ENCODE measurements around the gene PRPH2. TPM values are rescaled to one million over a fixed set of nuclear protein-coding genes. Genes with fewer than 3 reads are reported as not detected.

Gene PRPH2
- total RNA-seq, 6 donors from 2014 or later, result 0.59 to 4.2 (median 0.76) TPM; not detected in 1

DNA sequence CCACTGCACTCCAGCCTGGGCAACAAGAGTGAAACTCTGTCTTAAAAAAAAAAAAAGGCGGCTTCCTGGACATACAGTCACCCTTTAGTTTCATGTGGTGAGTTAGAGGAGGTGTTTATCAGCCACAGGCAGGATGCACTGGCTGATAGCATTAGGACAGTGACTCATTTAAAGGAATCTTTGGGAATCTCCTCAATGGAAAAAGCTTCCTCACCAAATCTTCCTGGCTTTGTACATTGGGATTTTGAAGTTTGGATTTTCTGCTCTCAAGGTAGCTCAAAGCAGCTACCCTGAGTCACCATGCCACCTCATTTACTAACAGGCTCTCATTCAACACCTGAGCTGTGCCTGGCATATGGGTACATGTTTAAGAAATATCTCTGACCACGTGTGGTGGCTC is 20.2 kb downstream of the PRPH2 start:
- H3K4me1 ChIP-seq, result no peaks in the 10 kb centered on the region
- no peaks in the 10 kb centered on the region for H3K27me3 ChIP-seq
- no peaks in the 10 kb centered on the region for H3K36me3 ChIP-seq
- 79 to 91% methylated on average over 2 of the region's 2 CpGs for WGBS, 2 donors
- H3K9me3 ChIP-seq, result no peaks in the 10 kb centered on the region
- no peak overlapping the region for H3K27ac ChIP-seq
- no peak for ATAC-seq (ENCODE audit: low FRiP score in 2 of 2)
- H3K4me3 ChIP-seq, result no peak overlapping the region
- DNase-seq, result no peak
- no peak for TF ChIP-seq EP300 (IDR thresholded peaks at IDR 0.05)
- TF ChIP-seq, protein P1, sequence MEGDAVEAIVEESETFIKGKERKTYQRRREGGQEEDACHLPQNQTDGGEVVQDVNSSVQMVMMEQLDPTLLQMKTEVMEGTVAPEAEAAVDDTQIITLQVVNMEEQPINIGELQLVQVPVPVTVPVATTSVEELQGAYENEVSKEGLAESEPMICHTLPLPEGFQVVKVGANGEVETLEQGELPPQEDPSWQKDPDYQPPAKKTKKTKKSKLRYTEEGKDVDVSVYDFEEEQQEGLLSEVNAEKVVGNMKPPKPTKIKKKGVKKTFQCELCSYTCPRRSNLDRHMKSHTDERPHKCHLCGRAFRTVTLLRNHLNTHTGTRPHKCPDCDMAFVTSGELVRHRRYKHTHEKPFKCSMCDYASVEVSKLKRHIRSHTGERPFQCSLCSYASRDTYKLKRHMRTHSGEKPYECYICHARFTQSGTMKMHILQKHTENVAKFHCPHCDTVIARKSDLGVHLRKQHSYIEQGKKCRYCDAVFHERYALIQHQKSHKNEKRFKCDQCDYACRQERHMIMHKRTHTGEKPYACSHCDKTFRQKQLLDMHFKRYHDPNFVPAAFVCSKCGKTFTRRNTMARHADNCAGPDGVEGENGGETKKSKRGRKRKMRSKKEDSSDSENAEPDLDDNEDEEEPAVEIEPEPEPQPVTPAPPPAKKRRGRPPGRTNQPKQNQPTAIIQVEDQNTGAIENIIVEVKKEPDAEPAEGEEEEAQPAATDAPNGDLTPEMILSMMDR (IDR thresholded peaks at IDR 0.05), result no peak
- no peak for TF ChIP-seq POLR2AphosphoS5 (IDR thresholded peaks at IDR 0.05)
- TF ChIP-seq POLR2A (IDR thresholded peaks at IDR 0.05), result no peak

DNA sequence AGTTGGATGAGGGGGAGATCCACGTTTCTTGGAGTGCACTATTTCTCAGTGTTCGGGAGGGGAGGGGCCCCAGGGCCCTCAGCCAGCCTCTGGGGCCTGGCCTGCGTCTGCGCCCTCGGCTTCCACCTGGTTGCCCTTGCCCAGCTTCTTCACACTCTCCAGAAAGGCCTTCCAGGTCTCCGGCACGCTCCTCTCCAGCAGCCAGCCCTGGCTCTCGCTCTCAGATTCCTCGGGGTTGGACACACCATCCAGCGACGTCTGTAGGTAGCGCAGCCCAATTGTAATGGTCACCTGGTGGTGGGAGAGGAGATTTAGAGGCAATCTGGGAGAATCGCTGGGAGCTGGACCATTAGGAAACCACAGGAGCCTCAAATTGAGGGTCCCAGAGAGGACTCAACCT is 24.2 kb downstream of the PRPH2 start:
- TF ChIP-seq, protein P1 (IDR thresholded peaks at IDR 0.05), result no peak
- no peak for TF ChIP-seq EP300 (IDR thresholded peaks at IDR 0.05)
- no peak for TF ChIP-seq POLR2AphosphoS5 (IDR thresholded peaks at IDR 0.05)
- no peak for TF ChIP-seq POLR2A (IDR thresholded peaks at IDR 0.05)
- DNase-seq (no peak), ATAC-seq (ENCODE audit: low FRiP score in 2 of 2) (no peak)
- WGBS, 2 donors, result 81 to 83% methylated on average over 11 to 13 of the region's 13 CpGs
- no peak overlapping the region for H3K4me3 ChIP-seq
- H3K27ac ChIP-seq, result no peak overlapping the region
- H3K4me1 ChIP-seq, result peaks cover 0 to 15% (median 7%) of the 10 kb centered on the region in 4 donors
- H3K36me3 ChIP-seq, result peaks cover 0 to 17% (median 4%) of the 10 kb centered on the region in 4 donors
- no peaks in the 10 kb centered on the region for H3K9me3 ChIP-seq
- H3K27me3 ChIP-seq, result no peaks in the 10 kb centered on the region

DNA sequence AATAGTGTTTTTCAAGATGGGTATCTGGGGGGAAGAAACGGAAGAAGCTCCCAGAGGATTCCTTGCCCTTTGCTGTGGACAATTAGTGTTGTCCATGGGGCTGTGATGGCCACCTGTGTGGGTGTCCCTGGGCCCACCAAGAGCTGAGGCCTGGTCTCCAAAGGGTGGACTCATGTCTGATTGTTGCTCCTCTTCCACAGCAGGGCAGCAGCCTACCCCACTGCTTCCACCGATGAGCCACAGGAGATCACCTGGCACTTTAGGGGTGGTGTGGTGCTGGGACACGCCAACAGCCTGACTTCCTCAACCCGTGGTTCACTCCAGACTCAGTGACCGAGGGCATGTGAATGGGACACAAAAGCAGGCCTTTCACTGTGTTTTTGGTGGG is 25.1 kb downstream of the PRPH2 start:
- Histone ChIP-seq H3K27ac (peak overlapping the region in 1 of 4 donors; percentile 37), H3K4me1 (peaks cover 0 to 25% (median 12%) of the 10 kb centered on the region in 4 donors)

DNA sequence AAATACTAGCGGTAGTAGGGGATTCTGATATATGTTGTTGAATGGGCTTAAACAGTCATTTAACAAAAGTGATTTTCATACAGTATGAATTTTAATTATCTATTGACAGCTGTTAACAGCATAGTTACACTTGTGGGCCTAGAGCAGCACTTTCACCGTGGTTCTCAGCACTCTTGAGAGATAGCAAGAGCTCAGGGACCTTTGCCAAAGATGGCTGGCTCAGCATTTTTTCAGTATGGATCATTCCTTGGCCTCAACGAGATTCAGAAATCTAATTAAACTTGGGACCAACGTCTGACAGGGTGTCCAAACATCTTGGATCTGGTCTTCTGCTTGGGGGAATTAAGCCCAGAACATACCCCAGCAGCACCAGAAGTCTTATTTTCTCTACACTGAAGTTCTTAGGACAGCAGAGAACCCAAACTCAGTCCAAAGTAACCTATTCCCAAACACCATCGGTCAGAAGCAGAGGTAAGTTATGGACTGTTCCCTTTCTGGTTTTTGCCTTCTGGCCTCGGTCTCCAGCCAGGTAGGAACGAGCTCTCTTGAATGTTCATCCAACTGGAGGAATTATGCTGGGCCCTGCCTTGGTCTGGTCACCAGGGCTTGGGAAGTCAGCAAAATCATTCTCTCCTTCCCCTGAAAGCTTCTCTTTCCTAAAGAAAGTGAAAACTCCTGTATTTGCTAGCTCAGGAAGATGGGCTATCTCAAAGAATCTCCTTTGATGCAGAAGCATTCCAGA is 25.7 kb downstream of the PRPH2 start:
- Histone ChIP-seq H3K36me3 (peaks cover 0 to 32% (median 4%) of the 10 kb centered on the region in 4 donors), H3K27me3 (no peaks in the 10 kb centered on the region), H3K4me1 (peaks cover 0 to 30% (median 12%) of the 10 kb centered on the region in 4 donors), H3K9me3 (no peaks in the 10 kb centered on the region), H3K4me3 (no peak overlapping the region), H3K27ac (peak overlapping the region in 1 of 4 donors; percentile 37)
- ATAC-seq (ENCODE audit: low FRiP score in 2 of 2) (peak in 1 of 2 donors; percentile 29), DNase-seq (no peak)
- TF ChIP-seq EP300 (IDR thresholded peaks at IDR 0.05), result no peak
- TF ChIP-seq POLR2A (IDR thresholded peaks at IDR 0.05), result no peak
- TF ChIP-seq POLR2AphosphoS5 (IDR thresholded peaks at IDR 0.05), result no peak
- TF ChIP-seq, protein P1 (IDR thresholded peaks at IDR 0.05), result no peak
- 72 to 75% methylated on average over 7 of the region's 7 CpGs for WGBS, 2 donors

More for the DNA sequence above, 25.1 kb downstream of the PRPH2 start:
- DNase-seq (no peak), ATAC-seq (ENCODE audit: low FRiP score in 2 of 2) (no peak)
- 84 to 89% methylated on average over 5 of the region's 5 CpGs for WGBS, 2 donors
- no peaks in the 10 kb centered on the region for H3K9me3 ChIP-seq
- peaks cover 0 to 26% (median 4%) of the 10 kb centered on the region in 4 donors for H3K36me3 ChIP-seq
- H3K27me3 ChIP-seq, result no peaks in the 10 kb centered on the region
- H3K4me3 ChIP-seq, result no peak overlapping the region
- TF ChIP-seq EP300 (IDR thresholded peaks at IDR 0.05) (no peak), POLR2AphosphoS5 (IDR thresholded peaks at IDR 0.05) (no peak), POLR2A (IDR thresholded peaks at IDR 0.05) (no peak)
- TF ChIP-seq, protein P1 (IDR thresholded peaks at IDR 0.05), result no peak

All from upper lobe of left lung (tissue), 6 donors.